Mesendoderm (in vitro differentiated cells): ENCODE data around the gene SPOCK1.

Experiments used
- DNase-seq: peaks from one replicate; pipeline ENCODE4 v3.0.0; 2013
- H2AK5ac ChIP-seq: 2 replicates; pipeline ENCODE4 v1.6.1; 2013; ENCODE audit warnings: low read length, inconsistent platforms
- H2BK120ac ChIP-seq: 2 replicates; pipeline ENCODE4 v1.6.1; 2013; ENCODE audit warnings: low read depth, mild to moderate bottlenecking, low read length, moderate library complexity, mixed read lengths
- H2BK15ac ChIP-seq: replicated peaks from 2 replicates; pipeline ENCODE4 v1.6.1; 2013; ENCODE audit warnings: low read depth, mild to moderate bottlenecking, moderate library complexity
- H2BK5ac ChIP-seq: 2 replicates; pipeline ENCODE4 v1.6.1; 2013; ENCODE audit warnings: low read length, inconsistent platforms
- H3K18ac ChIP-seq: 2 replicates; pipeline ENCODE4 v1.6.1; 2013; ENCODE audit warnings: mild to moderate bottlenecking, low read length, mixed read lengths
- H3K23ac ChIP-seq: one replicate; pipeline ENCODE4 v1.6.1; 2013; ENCODE audit warnings: low read length
- H3K27ac ChIP-seq: 2 replicates; pipeline ENCODE4 v1.5.1; 2013; ENCODE audit warnings: low read depth, mild to moderate bottlenecking, inconsistent platforms, low read length, moderate library complexity
- H3K27me3 ChIP-seq: 2 replicates; pipeline ENCODE4 v1.6.1; 2013; ENCODE audit warnings: low read length, control low read depth, mild to moderate bottlenecking, inconsistent platforms; ENCODE audit not compliant: insufficient read depth, poor library complexity
- H3K36me3 ChIP-seq: 2 replicates; pipeline ENCODE4 v1.6.1; 2013; ENCODE audit warnings: low read length, inconsistent platforms; ENCODE audit not compliant: control insufficient read depth, insufficient read depth
- H3K4ac ChIP-seq: one replicate; pipeline ENCODE4 v1.6.1; 2013; ENCODE audit warnings: low read depth, mild to moderate bottlenecking, low read length, moderate library complexity
- H3K4me1 ChIP-seq: 2 replicates; pipeline ENCODE4 v1.6.1; 2013; ENCODE audit warnings: low read depth, low read length, inconsistent platforms; ENCODE audit not compliant: control insufficient read depth
- H3K4me2 ChIP-seq: 2 replicates; pipeline ENCODE4 v1.6.1; 2013; ENCODE audit warnings: low read length
- H3K4me3 ChIP-seq: 2 replicates; pipeline ENCODE4 v1.5.1; 2013; ENCODE audit warnings: mild to moderate bottlenecking, low read length
- H3K56ac ChIP-seq: one replicate; pipeline ENCODE4 v1.6.1; 2013; ENCODE audit warnings: low read length
- H3K79me1 ChIP-seq: 2 replicates; pipeline ENCODE4 v1.6.1; 2013; ENCODE audit warnings: low read length, inconsistent platforms
- H3K79me2 ChIP-seq: 2 replicates; pipeline ENCODE4 v1.6.1; 2013; ENCODE audit warnings: mild to moderate bottlenecking, low read length; ENCODE audit not compliant: control insufficient read depth, insufficient read depth
- H3K9ac ChIP-seq: 2 replicates; pipeline ENCODE4 v1.6.1; 2013; ENCODE audit warnings: low read length, inconsistent platforms
- H4K5ac ChIP-seq: one replicate; pipeline ENCODE4 v1.6.1; 2013; ENCODE audit warnings: low read length
- H4K8ac ChIP-seq: one replicate; pipeline ENCODE4 v1.6.1; 2013; ENCODE audit warnings: low read depth, mild to moderate bottlenecking, control low read depth, low read length, moderate library complexity
- WGBS: extraction: QIAGEN DNeasy Blood & Tissue Kit; methylation state at CpG from one replicate; pipeline ENCODE4 v1.1.7; 2013; ENCODE audit warnings: low lambda C conversion rate, missing lambda C conversion rate; ENCODE audit not compliant: insufficient coverage; ENCODE audit errors: extremely low coverage; 5-methylcytosine and 5-hydroxymethylcytosine counted together

The SPOCK1 gene

GRCh38 chr5:137305971-137306602 lies 193.0 kb downstream of the SPOCK1 start:
- Histone ChIP-seq H3K4me3 (no peak overlapping the region), H4K5ac (no peak overlapping the region), H3K9ac (no peak overlapping the region), H3K4ac (no peak overlapping the region), H3K4me2 (no peak overlapping the region), H3K79me1 (no peaks in the 10 kb centered on the region), H3K27me3 (no peaks in the 10 kb centered on the region), H3K36me3 (no peaks in the 10 kb centered on the region), H4K8ac (no peak overlapping the region), H3K18ac (no peak overlapping the region), H2BK15ac (no peak overlapping the region), H2AK5ac (no peak overlapping the region), H2BK5ac (no peak overlapping the region), H3K4me1 (peaks cover 2% of the 10 kb centered on the region), H3K56ac (no peak overlapping the region), H3K79me2 (no peaks in the 10 kb centered on the region), H2BK120ac (no peak overlapping the region), H3K27ac (no peak overlapping the region), H3K23ac (no peak overlapping the region)
- WGBS, result no CpG with 5 or more reads among the region's 8 CpGs
- no peak for DNase-seq

GRCh38 chr5:137304226-137304874 lies 194.8 kb downstream of the SPOCK1 start:
- H4K5ac ChIP-seq, result no peak overlapping the region
- no peak overlapping the region for H3K18ac ChIP-seq
- H3K56ac ChIP-seq, result no peak overlapping the region
- no peak overlapping the region for H2AK5ac ChIP-seq
- H3K4ac ChIP-seq, result no peak overlapping the region
- H4K8ac ChIP-seq, result no peak overlapping the region
- H3K27me3 ChIP-seq, result no peaks in the 10 kb centered on the region
- H3K79me2 ChIP-seq, result no peaks in the 10 kb centered on the region
- no peak overlapping the region for H3K4me3 ChIP-seq
- no peak overlapping the region for H2BK15ac ChIP-seq
- no peak overlapping the region for H3K9ac ChIP-seq
- WGBS, result no CpG with 5 or more reads among the region's 4 CpGs
- no peaks in the 10 kb centered on the region for H3K36me3 ChIP-seq
- H3K4me2 ChIP-seq, result no peak overlapping the region
- no peaks in the 10 kb centered on the region for H3K79me1 ChIP-seq
- no peak overlapping the region for H3K23ac ChIP-seq
- peaks cover 2% of the 10 kb centered on the region for H3K4me1 ChIP-seq
- DNase-seq, result no peak
- no peak overlapping the region for H2BK120ac ChIP-seq
- no peak overlapping the region for H2BK5ac ChIP-seq
- H3K27ac ChIP-seq, result no peak overlapping the region

GRCh38 chr5:137303509-137303908 lies 195.6 kb downstream of the SPOCK1 start:
- Histone ChIP-seq H3K36me3 (no peaks in the 10 kb centered on the region), H2AK5ac (no peak overlapping the region), H3K79me1 (no peaks in the 10 kb centered on the region), H3K4me3 (no peak overlapping the region), H3K4me1 (peaks cover 2% of the 10 kb centered on the region), H2BK120ac (no peak overlapping the region), H3K4ac (no peak overlapping the region), H3K56ac (no peak overlapping the region), H3K23ac (no peak overlapping the region), H3K9ac (no peak overlapping the region), H4K5ac (no peak overlapping the region), H3K79me2 (no peaks in the 10 kb centered on the region), H2BK5ac (no peak overlapping the region), H3K27me3 (no peaks in the 10 kb centered on the region), H2BK15ac (no peak overlapping the region), H3K4me2 (no peak overlapping the region), H3K27ac (no peak overlapping the region), H4K8ac (no peak overlapping the region), H3K18ac (no peak overlapping the region)
- WGBS, result no CpG with 5 or more reads among the region's 5 CpGs
- no peak for DNase-seq

GRCh38 chr5:137300411-137301240 lies 198.5 kb downstream of the SPOCK1 start:
- no peak overlapping the region for H2BK15ac ChIP-seq
- no peaks in the 10 kb centered on the region for H3K36me3 ChIP-seq
- no peaks in the 10 kb centered on the region for H3K79me2 ChIP-seq
- H3K27me3 ChIP-seq, result no peaks in the 10 kb centered on the region
- H3K9ac ChIP-seq, result no peak overlapping the region
- no CpG with 5 or more reads among the region's 4 CpGs for WGBS
- H3K4ac ChIP-seq, result no peak overlapping the region
- no peak overlapping the region for H2BK120ac ChIP-seq
- H3K4me3 ChIP-seq, result no peak overlapping the region
- H2AK5ac ChIP-seq, result no peak overlapping the region
- no peak overlapping the region for H4K8ac ChIP-seq
- H2BK5ac ChIP-seq, result no peak overlapping the region
- no peak overlapping the region for H3K27ac ChIP-seq
- no peak overlapping the region for H3K18ac ChIP-seq
- no peak overlapping the region for H3K4me2 ChIP-seq
- DNase-seq, result no peak
- peaks cover 1% of the 10 kb centered on the region for H3K4me1 ChIP-seq
- H3K23ac ChIP-seq, result no peak overlapping the region
- no peaks in the 10 kb centered on the region for H3K79me1 ChIP-seq
- no peak overlapping the region for H3K56ac ChIP-seq
- no peak overlapping the region for H4K5ac ChIP-seq

GRCh38 chr5:137296213-137296781 lies 202.8 kb downstream of the SPOCK1 start:
- no peaks in the 10 kb centered on the region for H3K27me3 ChIP-seq
- H3K4me1 ChIP-seq, result no peaks in the 10 kb centered on the region
- H3K9ac ChIP-seq, result no peak overlapping the region
- no peaks in the 10 kb centered on the region for H3K79me2 ChIP-seq
- no peak overlapping the region for H3K4me2 ChIP-seq
- DNase-seq, result no peak
- H3K27ac ChIP-seq, result no peak overlapping the region
- H3K79me1 ChIP-seq, result no peaks in the 10 kb centered on the region
- H2BK15ac ChIP-seq, result no peak overlapping the region
- no peak overlapping the region for H4K8ac ChIP-seq
- no peak overlapping the region for H3K4me3 ChIP-seq
- no peak overlapping the region for H2BK120ac ChIP-seq
- H2AK5ac ChIP-seq, result no peak overlapping the region
- H3K18ac ChIP-seq, result no peak overlapping the region
- H3K4ac ChIP-seq, result no peak overlapping the region
- no peak overlapping the region for H3K23ac ChIP-seq
- H3K36me3 ChIP-seq, result no peaks in the 10 kb centered on the region
- H4K5ac ChIP-seq, result no peak overlapping the region
- no CpG with 5 or more reads among the region's 12 CpGs for WGBS
- no peak overlapping the region for H3K56ac ChIP-seq
- no peak overlapping the region for H2BK5ac ChIP-seq
